T47D (cell line): ENCODE data around the gene EXOSC7.

ENCODE experiments used
- DNase-seq, 2 experiments: peaks; one replicate each; pipeline versions ENCODE4 v3.0.0 to v3.0.0-alpha.2; 2011 to 2012; ENCODE audit warnings: low read depth in 1 of 2, low spot score in 1 of 2
- JUND ChIP-seq: IDR thresholded peaks from 2 replicates; pipeline ENCODE4 v1.6.1; 2012; ENCODE audit warnings: low read depth
- in situ Hi-C: cut with HindIII; loops from 2 replicates; pipeline ENCODE4 v1.10.0; 2016; ENCODE audit warnings: low sequenced_read_pairs, low pct_unique_long_range_greater_than_20kb

EXOSC7 gene

DNA sequence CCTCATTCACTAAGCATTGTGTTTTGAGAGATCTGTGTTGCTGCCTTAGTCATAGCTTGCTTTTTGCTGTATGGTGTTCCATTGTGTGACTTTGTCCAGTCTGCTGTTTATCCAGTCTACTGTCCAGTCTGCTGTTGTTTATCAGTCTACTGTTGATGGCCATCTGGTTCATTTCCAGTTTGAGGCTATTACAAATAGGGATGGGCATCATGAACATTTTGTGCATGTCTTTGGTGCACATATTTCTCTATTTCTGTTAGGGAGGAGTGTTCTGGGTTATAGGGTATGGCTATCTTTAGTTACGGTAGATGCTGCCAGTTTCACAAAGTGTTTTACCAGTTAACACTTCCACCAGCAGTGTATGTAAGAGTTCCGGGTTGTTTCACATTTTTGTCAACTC lies 27.8 kb downstream of the EXOSC7 start:
- TF ChIP-seq JUND: no peak
- DNase-seq: no peak
- in situ Hi-C loops: no loop called here

DNA sequence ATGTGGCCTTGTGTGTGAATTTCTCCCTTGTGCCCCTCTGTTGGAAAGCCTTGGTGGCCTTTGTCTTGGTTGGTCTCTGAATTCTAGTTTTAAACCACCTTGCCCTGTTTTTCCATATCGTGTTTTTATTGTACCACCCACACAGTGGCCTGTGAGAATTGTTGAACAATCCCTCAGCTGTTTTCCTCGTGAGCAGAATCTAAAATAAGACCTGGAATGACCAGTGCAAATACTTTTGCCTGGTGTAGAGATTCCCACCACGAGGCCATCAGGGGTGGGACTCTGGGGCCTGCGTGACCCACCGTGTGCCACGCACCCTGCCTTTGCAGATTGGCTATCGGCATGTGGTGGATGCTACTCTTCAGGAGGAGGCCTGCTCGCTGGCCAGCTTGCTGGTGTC lies 31.0 kb downstream of the EXOSC7 start:
- in situ Hi-C loops: no loop called here
- DNase-seq: no peak
- TF ChIP-seq JUND: no peak

DNA sequence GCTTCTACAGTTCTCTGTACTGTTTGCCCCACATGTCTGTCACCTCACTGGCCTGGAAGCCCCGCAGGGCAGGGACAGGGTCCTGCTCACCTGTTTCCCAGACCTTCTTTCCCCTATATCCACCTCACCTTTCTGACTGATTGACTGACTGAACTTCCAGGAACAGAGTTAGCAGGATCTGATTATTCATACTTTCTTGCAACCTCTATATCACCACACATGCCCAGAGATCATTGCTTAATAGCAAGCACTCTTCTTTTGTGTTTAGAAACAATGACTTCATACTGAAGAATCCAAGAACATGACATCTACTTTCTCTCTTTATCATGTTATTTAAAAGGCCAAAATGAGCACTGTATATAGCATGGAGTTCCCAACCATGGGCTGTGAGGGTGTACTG lies 32.1 kb downstream of the EXOSC7 start:
- TF ChIP-seq JUND: no peak
- DNase-seq: no peak
- in situ Hi-C loops: no loop called here

DNA sequence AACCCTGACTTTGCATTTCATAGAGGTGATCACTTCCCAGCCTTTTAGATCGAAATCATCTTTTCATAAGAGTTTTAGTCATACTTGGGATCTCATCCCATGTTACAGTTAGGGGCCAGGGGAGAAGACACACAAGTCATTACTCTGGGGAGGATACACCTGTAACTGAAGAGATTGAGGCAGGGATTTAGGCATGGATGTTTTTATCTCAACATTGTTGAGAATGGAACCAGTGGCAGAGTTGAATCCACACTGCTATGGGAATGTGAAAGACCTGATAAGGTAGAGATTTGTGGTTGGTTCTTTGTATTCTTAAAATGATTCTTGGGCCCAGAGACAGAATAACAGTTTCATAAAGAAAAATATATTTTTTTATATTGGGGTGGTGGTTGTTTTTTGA lies 33.8 kb downstream of the EXOSC7 start:
- TF ChIP-seq JUND: no peak
- DNase-seq: no peak
- in situ Hi-C loops: no loop called here

DNA sequence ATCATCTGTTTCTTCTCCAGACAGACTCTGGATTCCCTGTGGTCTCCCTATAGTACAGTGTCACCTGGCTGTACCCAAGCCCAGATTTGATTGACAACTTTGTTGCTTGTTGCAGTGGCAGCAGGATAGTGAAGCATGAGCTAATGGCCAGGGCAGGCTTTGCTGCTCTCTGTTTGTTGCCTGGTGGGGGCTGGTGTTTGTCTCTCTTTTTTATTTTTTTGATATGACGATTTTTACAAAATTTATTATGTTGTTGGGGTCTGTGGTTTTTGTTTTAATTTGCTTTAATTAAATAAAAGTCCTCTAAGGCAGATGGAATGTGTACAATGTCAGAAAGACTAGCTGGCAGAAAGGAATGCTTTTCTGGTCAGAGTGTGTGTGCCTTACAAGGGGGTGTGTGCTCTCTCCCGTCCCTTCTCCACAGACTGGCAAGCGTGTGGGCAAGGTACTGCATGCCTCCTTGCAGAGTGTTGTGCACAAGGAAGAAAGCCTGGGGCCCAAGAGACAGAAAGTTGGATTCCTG lies 34.8 kb downstream of the EXOSC7 start:
- in situ Hi-C loops: no loop called here
- DNase-seq: no peak

DNA sequence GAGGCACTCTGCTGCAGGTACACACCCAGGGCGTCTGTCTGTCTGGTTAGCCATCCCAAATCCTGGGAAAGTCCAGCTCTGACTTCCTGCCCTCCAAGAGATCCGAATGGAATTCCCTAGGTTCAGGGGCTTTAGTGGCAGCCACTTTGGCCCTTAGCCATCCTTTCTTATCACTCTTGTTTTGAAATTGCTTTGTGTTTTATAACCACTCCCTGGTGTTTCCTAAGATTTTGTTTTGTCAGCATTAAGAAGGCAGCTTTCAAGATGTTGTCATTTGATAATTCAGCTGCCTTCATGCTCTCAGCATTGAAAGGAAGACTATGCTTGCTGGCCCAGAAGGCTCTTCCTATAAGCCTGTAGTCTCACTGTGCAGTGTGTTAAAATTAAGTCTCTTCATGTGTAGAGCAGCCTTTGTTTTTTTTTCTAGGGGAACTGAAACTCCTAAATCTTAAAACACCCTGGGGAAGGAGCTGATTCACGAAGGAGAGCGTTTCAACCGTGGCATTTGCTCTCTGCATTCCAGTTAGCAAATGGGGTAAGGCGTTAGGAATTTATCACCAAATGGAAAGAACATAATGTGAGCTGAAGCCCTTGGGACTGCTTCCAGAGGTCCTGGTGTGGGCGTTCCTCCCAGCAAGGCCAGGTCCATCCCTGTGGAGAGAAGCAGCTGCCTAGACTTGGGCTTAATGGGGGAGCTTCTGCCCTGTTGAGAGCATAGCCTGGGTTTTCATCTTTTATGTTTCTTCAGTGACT lies 35.9 kb downstream of the EXOSC7 start:
- in situ Hi-C loops: no loop called here
- DNase-seq: no peak
- TF ChIP-seq JUND: no peak

More for the DNA sequence above, 34.8 kb downstream of the EXOSC7 start:
- TF ChIP-seq JUND: no peak

DNA sequence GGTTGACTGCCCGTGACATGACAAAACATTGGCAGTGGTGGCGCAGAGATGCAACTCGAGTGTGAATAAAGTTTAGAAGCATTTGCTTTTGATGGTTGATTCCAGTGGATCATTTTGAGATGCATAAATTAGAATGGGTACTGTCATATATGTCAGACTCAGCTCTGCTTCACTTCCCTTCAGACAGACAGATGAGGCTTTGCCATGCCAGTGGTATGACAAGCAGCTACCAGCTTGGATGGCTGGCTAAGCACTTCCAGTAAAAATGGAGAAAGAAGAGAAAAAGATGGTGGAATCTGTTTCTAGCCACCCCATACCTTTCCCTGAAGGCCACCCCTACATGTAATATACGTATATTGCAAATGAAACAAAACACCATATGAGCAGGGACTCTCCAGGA lies 36.5 kb downstream of the EXOSC7 start:
- no peak for DNase-seq
- no peak for TF ChIP-seq JUND
- in situ Hi-C loops: no loop called here

DNA sequence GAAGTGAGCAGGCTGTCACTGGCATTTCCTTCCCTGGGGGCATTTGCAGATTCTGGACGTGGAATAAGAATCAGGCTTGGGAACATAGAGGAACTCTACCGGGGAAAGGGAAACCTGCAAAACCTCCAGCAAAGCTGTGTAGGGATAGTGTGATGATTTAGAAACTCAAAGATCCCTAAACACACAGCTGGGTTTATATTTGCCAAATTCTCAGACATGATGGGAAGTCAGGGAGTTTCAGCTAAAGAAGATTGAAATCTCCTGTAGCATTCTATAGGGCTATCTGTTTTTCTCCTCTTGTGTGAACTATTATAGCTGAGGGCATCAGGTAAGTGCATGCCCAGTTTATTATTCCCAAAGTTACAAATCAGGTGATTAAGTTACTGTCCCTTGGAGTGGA lies 40.9 kb downstream of the EXOSC7 start:
- no peak for TF ChIP-seq JUND
- in situ Hi-C loops: no loop called here
- no peak for DNase-seq

DNA sequence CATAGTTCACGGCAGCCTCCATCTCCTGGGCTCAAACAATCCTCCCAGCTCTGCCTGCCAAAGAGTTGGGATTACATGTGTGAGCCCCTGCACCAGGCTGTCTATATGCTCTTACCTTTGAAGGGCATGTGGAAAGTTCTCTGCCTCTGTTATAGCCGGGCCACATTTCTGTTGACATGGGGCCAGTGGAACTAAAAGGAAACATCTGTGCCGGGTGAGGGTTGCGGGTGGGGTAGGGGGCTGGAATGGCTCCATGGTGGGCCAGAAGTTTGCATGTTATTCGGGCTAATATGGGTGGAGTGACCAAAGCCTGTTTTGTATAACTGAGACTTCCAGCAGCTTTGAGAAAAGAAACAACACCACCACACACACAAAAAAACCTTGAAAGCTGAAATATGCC lies 41.8 kb downstream of the EXOSC7 start:
- DNase-seq: no peak
- no peak for TF ChIP-seq JUND
- in situ Hi-C loops: no loop called here

DNA sequence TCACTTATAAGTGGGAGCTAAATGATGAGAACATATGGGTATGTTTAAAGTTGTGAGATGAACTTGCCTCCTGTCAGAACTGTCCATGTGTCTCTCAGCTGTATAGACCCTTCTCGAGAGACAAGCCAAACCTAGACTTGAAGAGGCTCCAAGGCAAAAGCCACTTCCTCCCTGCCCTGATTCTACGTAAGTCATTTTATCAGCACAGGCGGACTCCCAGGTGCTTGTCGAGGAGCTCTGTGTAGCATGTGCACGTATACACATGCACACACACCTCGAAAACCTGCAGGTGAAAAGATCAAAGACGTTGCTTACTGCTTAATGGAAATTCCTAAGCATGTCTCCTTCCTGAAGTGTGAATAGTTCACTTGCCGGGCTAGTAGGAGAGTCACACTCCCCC lies 44.5 kb downstream of the EXOSC7 start:
- in situ Hi-C loops: no loop called here
- DNase-seq: no peak
- no peak for TF ChIP-seq JUND

DNA sequence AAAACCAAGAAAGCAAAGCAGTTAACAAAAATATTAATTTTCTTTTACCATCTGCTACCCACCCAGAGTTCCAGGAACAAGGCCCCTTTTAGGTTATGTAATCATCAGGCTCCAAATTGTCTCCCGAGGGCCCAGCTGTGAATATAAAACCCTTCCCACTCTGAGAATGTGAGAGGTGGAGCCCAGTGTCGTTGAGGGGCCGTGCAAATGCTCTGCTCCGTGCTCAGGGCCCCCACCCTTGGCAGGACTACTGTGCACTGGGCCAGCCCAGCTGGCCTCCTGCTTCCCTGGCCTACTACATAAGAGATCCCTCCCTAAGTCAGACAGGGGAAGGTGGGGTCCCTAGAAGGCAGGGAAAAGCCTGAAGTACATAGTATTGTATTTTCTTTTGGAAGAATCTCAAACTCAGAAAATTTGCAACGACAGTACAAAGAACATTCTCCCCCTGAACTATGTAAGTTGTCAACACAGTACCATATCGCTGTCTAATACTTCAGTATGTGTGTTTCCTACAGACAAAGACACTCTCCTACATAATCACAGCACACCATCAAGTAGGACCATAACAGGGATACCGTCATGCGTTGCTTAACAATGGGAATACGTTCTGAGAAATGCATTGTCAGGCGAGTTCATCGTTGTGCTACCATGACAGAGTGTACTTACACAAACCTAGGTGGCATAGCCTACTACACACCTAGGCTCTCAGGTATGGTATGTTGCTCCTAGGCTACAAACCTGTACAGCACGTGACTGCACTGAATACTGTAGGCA lies 45.7 kb downstream of the EXOSC7 start:
- DNase-seq: no peak
- no peak for TF ChIP-seq JUND
- in situ Hi-C loops: no loop called here

DNA sequence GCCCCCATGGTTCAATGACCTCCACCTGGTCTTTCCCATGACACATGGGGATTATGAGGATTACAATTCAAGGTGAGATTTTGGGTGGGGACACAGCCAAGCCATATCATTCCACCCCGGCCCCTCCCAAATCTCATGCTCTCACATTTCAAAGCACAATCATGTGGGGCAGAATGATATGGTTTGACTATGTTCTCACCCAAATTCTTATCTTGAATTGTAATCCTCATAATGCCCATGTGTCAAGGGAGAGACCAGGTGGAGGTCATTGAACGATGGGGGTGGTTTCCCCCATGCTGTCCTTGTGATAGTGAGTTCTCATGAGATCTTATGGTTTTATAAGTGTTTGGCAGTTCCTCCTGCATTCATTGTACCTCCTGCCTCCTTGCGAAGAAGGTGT lies 47.6 kb downstream of the EXOSC7 start:
- TF ChIP-seq JUND: no peak
- no peak for DNase-seq
- in situ Hi-C loops: no loop called here

DNA sequence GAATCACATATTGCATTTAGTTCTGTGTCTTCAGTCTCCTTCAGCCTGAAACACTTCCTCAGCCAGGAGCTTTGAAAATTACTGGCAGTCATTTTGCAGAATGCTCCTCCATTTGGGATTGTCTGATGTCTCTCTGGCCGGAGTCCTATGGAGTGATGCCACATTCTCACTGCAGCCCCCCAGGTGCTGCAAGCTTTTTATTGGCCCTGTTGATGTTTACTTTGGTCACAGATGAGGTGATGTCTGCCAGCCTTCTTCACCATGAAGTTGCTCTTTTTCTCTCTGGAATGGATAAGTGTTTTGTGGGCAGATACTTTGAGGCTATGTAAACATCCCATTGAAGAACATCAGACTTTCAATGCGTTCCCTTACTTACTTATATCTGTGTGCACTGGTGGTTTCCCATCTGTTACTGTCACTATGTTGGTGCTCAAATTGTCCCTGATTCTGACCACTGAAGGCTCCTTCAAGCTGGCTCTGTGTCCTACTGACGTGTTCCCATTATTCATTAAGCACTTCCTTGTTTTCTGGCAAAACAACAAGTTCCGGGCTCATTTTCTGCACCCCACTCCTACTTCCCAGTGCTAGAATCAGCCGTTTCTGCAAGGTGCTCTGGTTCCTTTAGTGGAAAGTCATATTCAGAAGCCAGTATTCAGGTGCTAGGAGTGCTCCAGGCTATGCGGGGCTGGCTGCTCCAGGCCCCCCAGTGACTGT lies 48.7 kb downstream of the EXOSC7 start:
- TF ChIP-seq JUND: no peak
- DNase-seq: no peak
- in situ Hi-C loops: no loop called here
